Measurements from ENCODE around the gene NDUFA11. TPM values are rescaled to one million over a fixed set of nuclear protein-coding genes. Genes with fewer than 3 reads are reported as not detected.

The NDUFA11 gene
- total RNA-seq, 4 donors from 2014 or later = 80.9 to 245 (median 174) TPM

- Histone ChIP-seq H3K27me3 (peaks cover 5% of the 10 kb centered on the region), H3K4me1 (no peaks in the 10 kb centered on the region), H3K4me3 (no peak overlapping the region), H3K9me3 (no peaks in the 10 kb centered on the region), H3K27ac (no peak overlapping the region), H3K36me3 (no peaks in the 10 kb centered on the region)
- no peak for DNase-seq (ENCODE audit: low spot score in 2 of 2)
- TF ChIP-seq POLR2AphosphoS5 (IDR thresholded peaks at IDR 0.05) (no peak), POLR2A (IDR thresholded peaks at IDR 0.05) (no peak), EP300 (IDR thresholded peaks at IDR 0.05) (no peak)
- TF ChIP-seq, protein P1, sequence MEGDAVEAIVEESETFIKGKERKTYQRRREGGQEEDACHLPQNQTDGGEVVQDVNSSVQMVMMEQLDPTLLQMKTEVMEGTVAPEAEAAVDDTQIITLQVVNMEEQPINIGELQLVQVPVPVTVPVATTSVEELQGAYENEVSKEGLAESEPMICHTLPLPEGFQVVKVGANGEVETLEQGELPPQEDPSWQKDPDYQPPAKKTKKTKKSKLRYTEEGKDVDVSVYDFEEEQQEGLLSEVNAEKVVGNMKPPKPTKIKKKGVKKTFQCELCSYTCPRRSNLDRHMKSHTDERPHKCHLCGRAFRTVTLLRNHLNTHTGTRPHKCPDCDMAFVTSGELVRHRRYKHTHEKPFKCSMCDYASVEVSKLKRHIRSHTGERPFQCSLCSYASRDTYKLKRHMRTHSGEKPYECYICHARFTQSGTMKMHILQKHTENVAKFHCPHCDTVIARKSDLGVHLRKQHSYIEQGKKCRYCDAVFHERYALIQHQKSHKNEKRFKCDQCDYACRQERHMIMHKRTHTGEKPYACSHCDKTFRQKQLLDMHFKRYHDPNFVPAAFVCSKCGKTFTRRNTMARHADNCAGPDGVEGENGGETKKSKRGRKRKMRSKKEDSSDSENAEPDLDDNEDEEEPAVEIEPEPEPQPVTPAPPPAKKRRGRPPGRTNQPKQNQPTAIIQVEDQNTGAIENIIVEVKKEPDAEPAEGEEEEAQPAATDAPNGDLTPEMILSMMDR (IDR thresholded peaks at IDR 0.05) = no peak
- 96% methylated on average over 4 of the region's 11 CpGs for WGBS
These were observed 37.8 kb downstream of the NDUFA11 start for GRCh38 chr19:5865772-5866171.

GRCh38 chr19:5864725-5865486 is 38.7 kb downstream of the NDUFA11 start:
- 86% methylated on average over 14 of the region's 14 CpGs for WGBS
- Histone ChIP-seq H3K27me3 (peaks cover 5% of the 10 kb centered on the region), H3K9me3 (no peaks in the 10 kb centered on the region), H3K4me1 (no peaks in the 10 kb centered on the region), H3K27ac (no peak overlapping the region), H3K36me3 (no peaks in the 10 kb centered on the region), H3K4me3 (no peak overlapping the region)
- no peak for TF ChIP-seq POLR2AphosphoS5 (IDR thresholded peaks at IDR 0.05)
- no peak for TF ChIP-seq POLR2A (IDR thresholded peaks at IDR 0.05)
- no peak for TF ChIP-seq EP300 (IDR thresholded peaks at IDR 0.05)
- TF ChIP-seq, protein P1 (IDR thresholded peaks at IDR 0.05) = peak in 1 of 2 donors; percentile 9
- no peak for DNase-seq (ENCODE audit: low spot score in 2 of 2)

- Histone ChIP-seq H3K27me3 (peaks cover 5% of the 10 kb centered on the region), H3K27ac (no peak overlapping the region), H3K4me3 (no peak overlapping the region), H3K9me3 (no peaks in the 10 kb centered on the region), H3K36me3 (no peaks in the 10 kb centered on the region), H3K4me1 (no peaks in the 10 kb centered on the region)
- no peak for DNase-seq (ENCODE audit: low spot score in 2 of 2)
- TF ChIP-seq, protein P1 (IDR thresholded peaks at IDR 0.05) = no peak
- no peak for TF ChIP-seq POLR2AphosphoS5 (IDR thresholded peaks at IDR 0.05)
- TF ChIP-seq POLR2A (IDR thresholded peaks at IDR 0.05) = no peak
- TF ChIP-seq EP300 (IDR thresholded peaks at IDR 0.05) = no peak
- 71% methylated on average over 9 of the region's 9 CpGs for WGBS
These were observed 39.4 kb downstream of the NDUFA11 start for GRCh38 chr19:5864013-5864720.

DNA sequence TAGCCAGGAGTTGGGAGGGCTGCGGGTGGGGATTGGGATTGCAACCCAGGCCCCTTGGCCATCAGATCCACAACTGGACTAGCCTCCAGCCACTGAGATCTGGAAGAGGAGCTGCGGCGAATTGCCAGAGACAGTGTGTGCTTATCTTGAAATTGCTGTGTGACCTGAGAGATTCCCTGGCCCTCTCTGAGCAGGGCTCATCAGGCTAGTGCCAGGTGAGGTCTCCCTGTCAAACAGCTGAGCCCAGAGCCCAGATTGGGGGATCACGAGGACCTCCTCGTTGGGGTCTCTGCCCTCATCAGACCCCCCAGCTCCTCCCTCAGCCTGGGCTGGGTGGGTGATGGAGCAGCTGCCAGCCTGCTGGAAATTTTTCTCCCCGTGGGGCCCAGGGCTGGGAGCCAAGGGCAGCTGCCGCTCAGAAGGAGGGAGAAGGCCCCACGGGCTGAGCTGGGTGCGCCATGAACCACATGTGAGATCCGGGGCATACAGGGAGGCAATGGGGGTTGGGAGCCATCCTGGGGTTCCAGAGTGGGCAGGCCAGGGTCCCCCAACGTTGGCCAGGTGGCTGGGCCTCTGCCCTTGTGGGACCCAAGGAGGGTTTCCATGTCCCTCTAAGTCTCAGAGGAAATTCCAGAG is 40.4 kb downstream of the NDUFA11 start:
- WGBS = 56% methylated on average over 8 of the region's 11 CpGs
- no peak overlapping the region for H3K27ac ChIP-seq
- H3K27me3 ChIP-seq = peaks cover 5% of the 10 kb centered on the region
- H3K36me3 ChIP-seq = no peaks in the 10 kb centered on the region
- H3K9me3 ChIP-seq = no peaks in the 10 kb centered on the region
- no peaks in the 10 kb centered on the region for H3K4me1 ChIP-seq
- no peak for DNase-seq (ENCODE audit: low spot score in 2 of 2)
- TF ChIP-seq EP300 (IDR thresholded peaks at IDR 0.05) (no peak), POLR2A (IDR thresholded peaks at IDR 0.05) (no peak), POLR2AphosphoS5 (IDR thresholded peaks at IDR 0.05) (no peak)
- TF ChIP-seq, protein P1 (IDR thresholded peaks at IDR 0.05) = no peak
- H3K4me3 ChIP-seq = no peak overlapping the region

Data from suprapubic skin (tissue), 4 donors.